Stomach (tissue), 19 donors: ENCODE data around the gene RBMXL2. TPM values are rescaled to one million over a fixed set of nuclear protein-coding genes. Genes with fewer than 3 reads are reported as not detected.

ENCODE experiments used
- DNase-seq, 2 donors: peaks; one replicate each; pipeline versions ENCODE4 v3.0.0 to v3.0.0-alpha.2; 2013 to 2019
- H3K27ac ChIP-seq, 5 donors: fragments of 200-600 bp in 4 of 5; sonication (generic) in 4 of 5; one replicate each; pipeline ENCODE4 v1.5.1; 2013 to 2019; ENCODE audit warnings: mild to moderate bottlenecking in 1 of 5, moderate library complexity in 1 of 5
- H3K27me3 ChIP-seq, 3 donors: fragments of 200-600 bp; sonication (generic); one replicate each; pipeline ENCODE4 v1.5.1; 2017 to 2019; ENCODE audit warnings: mixed run types in 1 of 3
- H3K36me3 ChIP-seq, 4 donors: fragments of 200-600 bp; sonication (generic); 1 replicate in 3 of 4; 2 replicates in 1 of 4; pipeline ENCODE4 v1.5.1; 2016 to 2019
- H3K4me1 ChIP-seq, 4 donors: fragments of 200-600 bp; sonication (generic); one replicate each; pipeline ENCODE4 v1.5.1; 2016 to 2019
- H3K4me3 ChIP-seq, 4 donors: fragments of 200-600 bp; sonication (generic) in 3 of 4; one replicate each; pipeline ENCODE4 v1.5.1; 2016 to 2019; ENCODE audit warnings: mild to moderate bottlenecking in 1 of 4
- H3K9me3 ChIP-seq, 4 donors: fragments of 200-600 bp; sonication (generic); one replicate each; pipeline ENCODE4 v1.5.1; 2016 to 2019
- EP300 ChIP-seq: sonication (generic); formaldehyde crosslinking; IDR thresholded peaks from one replicate; pipeline ENCODE4 v1.6.1; 2017; ENCODE audit warnings: antibody characterized with exemption
- POLR2A ChIP-seq, 4 donors: fragments of 450-650 bp; IDR thresholded peaks; one replicate each; pipeline ENCODE4 v1.6.1; 2016; ENCODE audit warnings: antibody characterized with exemption in 4 of 4, control low read depth in 2 of 4, mild to moderate bottlenecking in 1 of 4, moderate library complexity in 1 of 4
- POLR2AphosphoS5 ChIP-seq, 3 donors: sonication (generic); formaldehyde crosslinking; IDR thresholded peaks; one replicate each; pipeline ENCODE4 v1.6.1; 2016; ENCODE audit warnings: antibody characterized with exemption in 3 of 3
- WGBS, 5 donors: extraction: QIAGEN DNeasy Blood & Tissue Kit in 3 of 5; methylation state at CpG; one replicate each; pipeline versions ENCODE4 v1.1.5 to v1.1.7; 2013 to 2018; 5-methylcytosine and 5-hydroxymethylcytosine counted together
- intact Hi-C: fragments of 100-400 bp; cut with DNase I; formaldehyde crosslinking; loops from one replicate; pipeline ENCODE4 v1.15.1; 2023; ENCODE audit warnings: low total_unique reads
- long read RNA-seq, 10 donors: transcript quantifications; one replicate each; lab custom pipeline, GENCODE V29; 2026
- polyA plus RNA-seq, 3 donors: library from polyadenylated mRNA; stranded (reverse); fragments of 200-250 nt; gene quantifications; one replicate each; pipeline ENCODE4 v1.2.3, GENCODE V29; 2013
- total RNA-seq, 5 donors: library from RNA; depleted of rRNA; stranded (reverse); fragments of >200 nt; gene quantifications; one replicate each; pipeline versions ENCODE4 v1.1.0 to v1.2.3, GENCODE V29; 2014 to 2016
- TF ChIP-seq, protein P1 (sequence below), 7 experiments: fragments of 450-650 bp in 4 of 7; fragments of 200-600 bp in 3 of 7; sonication (generic) in 3 of 7; IDR thresholded peaks; one replicate each; pipeline ENCODE4 v1.5.1; 2016 to 2019; ENCODE audit warnings: antibody characterized with exemption in 7 of 7, control low read depth in 2 of 7, mild to moderate bottlenecking in 1 of 7
- donor health status: healthy with polysubstance abuse.
- donor health status: Bipolar disorder and iron deficiency.
- donor health status: healthy.

The RBMXL2 gene
- 1 to 10 TPM in 1 of 5 donors, under 1 TPM in 1, not detected in 3; 0.18 to 7.6 TPM for total RNA-seq
- not detected for polyA plus RNA-seq
- long read RNA-seq, donor 1, result 0 reads
- long read RNA-seq, donor 2, result 0 reads
- long read RNA-seq, donor 3, result 0 reads
- long read RNA-seq, donor 4, result 0 reads
- long read RNA-seq, donor 5, result 0 reads
- long read RNA-seq, donor 6, result 0 reads
- long read RNA-seq, donor 7, result 0 reads
- long read RNA-seq, donor 8, result 0 reads
- long read RNA-seq, donor 9, result 0 reads
- long read RNA-seq, donor 10, result 0 reads

DNA sequence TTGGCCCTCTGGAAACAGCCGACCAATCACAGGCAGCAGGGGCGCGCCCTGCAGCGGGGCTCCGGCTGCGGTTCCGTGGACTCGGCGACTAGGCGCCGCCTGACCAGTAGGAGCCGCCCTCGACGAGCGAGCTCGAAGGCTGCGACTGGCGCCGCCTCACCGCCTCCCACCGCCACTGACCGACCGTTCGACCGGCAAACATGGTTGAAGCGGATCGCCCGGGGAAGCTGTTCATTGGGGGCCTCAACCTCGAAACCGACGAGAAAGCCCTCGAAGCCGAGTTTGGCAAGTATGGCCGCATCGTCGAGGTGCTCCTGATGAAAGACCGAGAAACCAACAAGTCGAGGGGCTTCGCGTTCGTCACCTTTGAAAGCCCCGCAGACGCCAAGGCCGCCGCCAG, at the start of gene RBMXL2:
Gene RBMXL2, plus strand, starts transcription at position 78 of the 400 bp plus-strand sequence. Its CDS starts 123 bp downstream, at position 201.
- TF ChIP-seq POLR2A (IDR thresholded peaks at IDR 0.05) (no peak), POLR2AphosphoS5 (IDR thresholded peaks at IDR 0.05) (no peak), EP300 (no peak)
- TF ChIP-seq, protein P1, sequence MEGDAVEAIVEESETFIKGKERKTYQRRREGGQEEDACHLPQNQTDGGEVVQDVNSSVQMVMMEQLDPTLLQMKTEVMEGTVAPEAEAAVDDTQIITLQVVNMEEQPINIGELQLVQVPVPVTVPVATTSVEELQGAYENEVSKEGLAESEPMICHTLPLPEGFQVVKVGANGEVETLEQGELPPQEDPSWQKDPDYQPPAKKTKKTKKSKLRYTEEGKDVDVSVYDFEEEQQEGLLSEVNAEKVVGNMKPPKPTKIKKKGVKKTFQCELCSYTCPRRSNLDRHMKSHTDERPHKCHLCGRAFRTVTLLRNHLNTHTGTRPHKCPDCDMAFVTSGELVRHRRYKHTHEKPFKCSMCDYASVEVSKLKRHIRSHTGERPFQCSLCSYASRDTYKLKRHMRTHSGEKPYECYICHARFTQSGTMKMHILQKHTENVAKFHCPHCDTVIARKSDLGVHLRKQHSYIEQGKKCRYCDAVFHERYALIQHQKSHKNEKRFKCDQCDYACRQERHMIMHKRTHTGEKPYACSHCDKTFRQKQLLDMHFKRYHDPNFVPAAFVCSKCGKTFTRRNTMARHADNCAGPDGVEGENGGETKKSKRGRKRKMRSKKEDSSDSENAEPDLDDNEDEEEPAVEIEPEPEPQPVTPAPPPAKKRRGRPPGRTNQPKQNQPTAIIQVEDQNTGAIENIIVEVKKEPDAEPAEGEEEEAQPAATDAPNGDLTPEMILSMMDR (IDR thresholded peaks at IDR 0.05), result no peak
- H3K4me1 ChIP-seq, result no peaks in the 10 kb centered on the region
- WGBS, 5 donors, result 45 to 89% (median 68%) methylated on average over 24 to 45 of the region's 45 CpGs
- H3K27me3 ChIP-seq, result peaks cover 0 to 11% (median 0%) of the 10 kb centered on the region in 3 donors
- H3K27ac ChIP-seq, result no peak within 1 kb of the TSS
- H3K36me3 ChIP-seq, result no peaks in the 10 kb centered on the region
- intact Hi-C loops, result no loop called here
- no peak for DNase-seq
- H3K9me3 ChIP-seq, result no peaks in the 10 kb centered on the region
- no peak within 1 kb of the TSS for H3K4me3 ChIP-seq

DNA sequence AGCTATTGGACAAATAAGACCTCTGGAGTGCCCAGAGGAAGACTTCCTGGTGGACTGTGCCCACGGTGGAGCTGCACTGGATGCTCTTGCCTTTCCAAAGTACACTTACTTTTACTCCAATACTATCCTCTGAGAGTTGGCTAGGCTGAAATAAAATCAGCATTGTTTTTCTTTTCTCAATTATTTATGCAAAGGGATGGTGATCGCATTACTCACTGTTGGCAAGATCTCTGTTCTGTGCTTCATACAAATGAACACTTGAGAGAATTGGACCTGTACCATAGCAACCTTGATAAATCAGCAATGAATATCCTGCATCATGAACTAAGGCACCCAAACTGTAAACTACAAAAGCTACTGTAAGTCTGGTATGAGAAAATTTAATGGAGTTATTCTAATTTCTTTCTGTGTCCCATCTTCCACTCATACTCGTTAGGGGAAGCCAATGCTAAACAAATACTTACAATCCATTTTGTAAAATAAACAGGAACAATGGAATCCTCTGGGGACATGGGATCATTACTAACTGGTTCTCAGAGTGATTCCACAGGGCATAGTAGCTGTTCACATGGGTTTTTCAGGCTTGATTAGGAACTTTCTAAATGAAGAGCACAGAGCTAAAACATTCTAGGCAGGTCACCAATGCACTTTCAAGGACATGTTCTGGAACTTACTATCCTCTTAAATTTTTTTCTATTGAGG, 42.2 kb upstream of the RBMXL2 start:
- no peaks in the 10 kb centered on the region for H3K36me3 ChIP-seq
- H3K27ac ChIP-seq, result no peak overlapping the region
- WGBS, 5 donors, result 41 to 54% (median 42%) methylated on average over 3 of the region's 3 CpGs
- no peak for DNase-seq
- TF ChIP-seq, protein P1 (IDR thresholded peaks at IDR 0.05), result no peak
- no peak for TF ChIP-seq POLR2AphosphoS5 (IDR thresholded peaks at IDR 0.05)
- no peak for TF ChIP-seq EP300
- no peak for TF ChIP-seq POLR2A (IDR thresholded peaks at IDR 0.05)
- no peak overlapping the region for H3K4me3 ChIP-seq
- H3K9me3 ChIP-seq, result no peaks in the 10 kb centered on the region
- H3K27me3 ChIP-seq, result no peaks in the 10 kb centered on the region
- intact Hi-C loops, result no loop called here
- no peaks in the 10 kb centered on the region for H3K4me1 ChIP-seq

DNA sequence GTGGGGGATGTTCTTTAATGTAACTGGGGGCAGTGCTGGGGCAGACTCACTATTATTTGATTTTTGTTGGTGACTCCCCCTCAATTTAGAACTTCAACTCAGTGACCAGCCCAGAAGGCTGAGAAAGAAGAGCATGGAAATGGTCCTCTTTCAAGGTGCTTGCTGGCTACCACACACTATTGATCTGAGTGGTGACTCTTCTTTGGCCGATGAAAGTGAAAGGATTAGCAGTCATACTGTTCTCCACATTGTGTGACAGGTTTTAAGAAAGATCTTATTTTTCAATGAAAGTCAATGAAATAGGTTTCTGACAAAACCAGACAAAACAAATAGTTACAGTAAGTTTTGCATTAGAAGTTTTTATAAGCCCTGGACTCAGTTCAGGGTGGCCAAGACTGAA, 38.6 kb upstream of the RBMXL2 start:
- no peak overlapping the region for H3K27ac ChIP-seq
- 85 to 95% (median 94%) methylated on average over 1 of the region's 1 CpG for WGBS, 5 donors

DNA sequence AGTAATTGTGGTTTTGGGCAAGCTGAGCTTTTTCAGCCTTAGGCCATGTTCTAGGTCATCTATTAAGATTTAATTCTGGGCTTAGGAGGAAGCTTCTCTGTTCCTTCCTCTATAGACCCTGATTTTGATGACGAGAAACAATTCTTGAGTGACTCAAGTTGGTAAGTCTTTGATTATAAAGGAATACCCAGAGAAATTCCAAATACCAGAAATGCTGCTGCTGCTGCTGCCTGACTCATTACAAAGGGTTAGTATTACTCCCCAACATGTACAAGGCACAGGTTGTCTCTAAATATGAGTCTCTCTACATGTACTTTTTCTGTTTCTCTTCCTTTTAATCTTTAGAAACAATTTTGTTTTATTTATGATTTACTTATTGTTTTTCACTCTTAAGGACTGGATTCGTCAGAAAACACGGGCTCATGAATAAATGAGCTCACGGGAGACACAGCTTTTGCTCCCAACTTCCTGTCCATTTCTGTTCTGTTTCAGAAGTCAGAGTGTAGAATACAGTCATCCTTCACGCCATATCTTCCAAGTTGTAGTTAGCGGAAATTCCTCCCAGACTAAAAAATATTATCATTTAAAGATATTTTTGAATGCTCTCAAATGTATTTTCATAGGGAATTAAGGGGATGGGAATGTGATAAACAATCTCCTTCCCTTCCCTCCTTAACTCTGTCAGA, 31.8 kb upstream of the RBMXL2 start:
- Histone ChIP-seq H3K27ac (no peak overlapping the region), H3K4me3 (no peak overlapping the region), H3K9me3 (no peaks in the 10 kb centered on the region), H3K4me1 (no peaks in the 10 kb centered on the region), H3K36me3 (no peaks in the 10 kb centered on the region), H3K27me3 (no peaks in the 10 kb centered on the region)
- intact Hi-C loops, result no loop called here
- 54 to 67% (median 66%) methylated on average over 6 of the region's 6 CpGs for WGBS, 5 donors
- DNase-seq, result no peak
- TF ChIP-seq, protein P1 (IDR thresholded peaks at IDR 0.05), result no peak
- TF ChIP-seq EP300 (no peak), POLR2A (IDR thresholded peaks at IDR 0.05) (no peak), POLR2AphosphoS5 (IDR thresholded peaks at IDR 0.05) (no peak)

More for the DNA sequence above, 38.6 kb upstream of the RBMXL2 start:
- Histone ChIP-seq H3K36me3 (no peaks in the 10 kb centered on the region), H3K4me3 (no peak overlapping the region), H3K27me3 (no peaks in the 10 kb centered on the region), H3K4me1 (no peaks in the 10 kb centered on the region), H3K9me3 (no peaks in the 10 kb centered on the region)
- TF ChIP-seq, protein P1 (IDR thresholded peaks at IDR 0.05), result no peak
- TF ChIP-seq POLR2AphosphoS5 (IDR thresholded peaks at IDR 0.05), result no peak
- intact Hi-C loops, result no loop called here
- no peak for DNase-seq
